ENCODE measurements around the gene ATP2B3. TPM values are rescaled to one million over a fixed set of nuclear protein-coding genes. Genes with fewer than 3 reads are reported as not detected.

The ATP2B3 gene
- total and polyA plus RNA-seq, 2 experiments from 2014 or later: 0.21 to 0.42 TPM

- Histone ChIP-seq H3K27ac (no peak overlapping the region), H3K4me1 (ENCODE audit: low read depth) (no peaks in the 10 kb centered on the region), H3K27me3 (no peaks in the 10 kb centered on the region), H3K4me3 (no peak overlapping the region), H3K36me3 (no peaks in the 10 kb centered on the region), H3K9me3 (ENCODE audit: low read depth) (no peaks in the 10 kb centered on the region)
- TF ChIP-seq, protein P1, sequence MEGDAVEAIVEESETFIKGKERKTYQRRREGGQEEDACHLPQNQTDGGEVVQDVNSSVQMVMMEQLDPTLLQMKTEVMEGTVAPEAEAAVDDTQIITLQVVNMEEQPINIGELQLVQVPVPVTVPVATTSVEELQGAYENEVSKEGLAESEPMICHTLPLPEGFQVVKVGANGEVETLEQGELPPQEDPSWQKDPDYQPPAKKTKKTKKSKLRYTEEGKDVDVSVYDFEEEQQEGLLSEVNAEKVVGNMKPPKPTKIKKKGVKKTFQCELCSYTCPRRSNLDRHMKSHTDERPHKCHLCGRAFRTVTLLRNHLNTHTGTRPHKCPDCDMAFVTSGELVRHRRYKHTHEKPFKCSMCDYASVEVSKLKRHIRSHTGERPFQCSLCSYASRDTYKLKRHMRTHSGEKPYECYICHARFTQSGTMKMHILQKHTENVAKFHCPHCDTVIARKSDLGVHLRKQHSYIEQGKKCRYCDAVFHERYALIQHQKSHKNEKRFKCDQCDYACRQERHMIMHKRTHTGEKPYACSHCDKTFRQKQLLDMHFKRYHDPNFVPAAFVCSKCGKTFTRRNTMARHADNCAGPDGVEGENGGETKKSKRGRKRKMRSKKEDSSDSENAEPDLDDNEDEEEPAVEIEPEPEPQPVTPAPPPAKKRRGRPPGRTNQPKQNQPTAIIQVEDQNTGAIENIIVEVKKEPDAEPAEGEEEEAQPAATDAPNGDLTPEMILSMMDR (IDR thresholded peaks at IDR 0.05; ENCODE audit: low read depth, low read length): no peak
- peak in 1 of 2 donors; percentile 29 for DNase-seq (ENCODE audit: low read depth in 1 of 2, low spot score in 1 of 2)
Measured at GRCh38 chrX:153551135-153551534, 33.7 kb downstream of the ATP2B3 start.

- Histone ChIP-seq H3K4me1 (ENCODE audit: low read depth) (no peaks in the 10 kb centered on the region), H3K9me3 (ENCODE audit: low read depth) (no peaks in the 10 kb centered on the region), H3K27ac (no peak overlapping the region), H3K4me3 (no peak overlapping the region), H3K27me3 (no peaks in the 10 kb centered on the region), H3K36me3 (no peaks in the 10 kb centered on the region)
- DNase-seq (ENCODE audit: low read depth in 1 of 2, low spot score in 1 of 2): peak; percentile 53 to 55
- TF ChIP-seq, protein P1 (IDR thresholded peaks at IDR 0.05; ENCODE audit: low read depth, low read length): peak; percentile 66
Measured at GRCh38 chrX:153554519-153555167, 37.2 kb downstream of the ATP2B3 start.

GRCh38 chrX:153556767-153557166, 39.3 kb downstream of the ATP2B3 start:
- no peak overlapping the region for H3K27ac ChIP-seq
- H3K9me3 ChIP-seq (ENCODE audit: low read depth): no peaks in the 10 kb centered on the region
- TF ChIP-seq, protein P1 (IDR thresholded peaks at IDR 0.05; ENCODE audit: low read depth, low read length): no peak
- DNase-seq (ENCODE audit: low read depth in 1 of 2, low spot score in 1 of 2): no peak
- H3K4me1 ChIP-seq (ENCODE audit: low read depth): no peaks in the 10 kb centered on the region
- no peak overlapping the region for H3K4me3 ChIP-seq
- H3K36me3 ChIP-seq: no peaks in the 10 kb centered on the region
- H3K27me3 ChIP-seq: no peaks in the 10 kb centered on the region

GRCh38 chrX:153557618-153558355, 40.3 kb downstream of the ATP2B3 start:
- Histone ChIP-seq H3K4me3 (no peak overlapping the region), H3K27ac (no peak overlapping the region), H3K27me3 (no peaks in the 10 kb centered on the region), H3K4me1 (ENCODE audit: low read depth) (no peaks in the 10 kb centered on the region), H3K9me3 (ENCODE audit: low read depth) (no peaks in the 10 kb centered on the region), H3K36me3 (no peaks in the 10 kb centered on the region)
- TF ChIP-seq, protein P1 (IDR thresholded peaks at IDR 0.05; ENCODE audit: low read depth, low read length): no peak
- no peak for DNase-seq (ENCODE audit: low read depth in 1 of 2, low spot score in 1 of 2)

DNA sequence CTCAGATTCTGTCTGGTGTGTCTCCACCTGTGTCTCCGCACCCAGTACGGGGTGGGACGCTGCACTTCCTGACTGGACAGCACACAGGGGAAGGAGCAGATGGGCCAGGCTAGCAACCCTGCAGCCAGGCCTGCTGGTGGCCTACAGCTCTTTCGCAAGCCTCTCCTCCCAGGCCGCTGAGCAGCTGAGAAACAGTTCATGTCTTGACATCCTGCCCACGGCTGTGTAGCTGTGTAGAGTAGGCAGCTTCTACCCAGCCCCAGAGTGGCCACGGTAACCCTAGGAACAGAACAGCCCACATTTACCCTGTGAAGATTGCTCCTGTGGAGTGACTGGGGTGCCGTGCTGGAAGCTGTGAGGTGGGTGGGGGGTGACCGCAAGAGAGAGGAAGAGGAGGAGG, 42.6 kb downstream of the ATP2B3 start:
- no peak overlapping the region for H3K4me3 ChIP-seq
- peak in 1 of 2 donors; percentile 55 for DNase-seq (ENCODE audit: low read depth in 1 of 2, low spot score in 1 of 2)
- H3K27ac ChIP-seq: no peak overlapping the region
- TF ChIP-seq, protein P1 (IDR thresholded peaks at IDR 0.05; ENCODE audit: low read depth, low read length): no peak
- no peaks in the 10 kb centered on the region for H3K4me1 ChIP-seq (ENCODE audit: low read depth)
- no peaks in the 10 kb centered on the region for H3K36me3 ChIP-seq
- H3K9me3 ChIP-seq (ENCODE audit: low read depth): no peaks in the 10 kb centered on the region
- H3K27me3 ChIP-seq: no peaks in the 10 kb centered on the region
